ENCODE measurements around the gene ELP1.
"Not testable (repeated sequence)": the region's sequence is repeated elsewhere in the genome, so short reads cannot be mapped to it uniquely, and the experiment has no call there.

DNA sequence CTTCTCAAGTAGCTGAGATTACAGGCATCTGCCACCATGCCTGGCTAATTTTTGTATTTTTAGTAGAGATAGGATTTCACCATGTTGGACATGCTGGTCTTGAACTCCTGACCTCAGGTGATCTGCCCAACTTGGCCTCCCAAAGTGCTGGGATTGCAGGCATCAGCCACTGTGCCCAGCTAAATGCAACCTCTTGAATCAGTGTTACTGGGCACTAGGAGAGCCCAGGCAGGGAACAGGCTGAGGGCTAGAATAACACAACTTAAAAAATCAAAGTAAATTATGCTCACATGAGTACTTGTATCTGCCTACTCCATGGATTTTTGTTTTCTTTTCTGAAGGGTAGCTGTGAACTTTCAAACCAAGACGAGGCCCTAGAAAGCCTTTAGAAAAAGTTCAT lies 13.5 kb downstream of the ELP1 start:
- TF ChIP-seq, protein P1, sequence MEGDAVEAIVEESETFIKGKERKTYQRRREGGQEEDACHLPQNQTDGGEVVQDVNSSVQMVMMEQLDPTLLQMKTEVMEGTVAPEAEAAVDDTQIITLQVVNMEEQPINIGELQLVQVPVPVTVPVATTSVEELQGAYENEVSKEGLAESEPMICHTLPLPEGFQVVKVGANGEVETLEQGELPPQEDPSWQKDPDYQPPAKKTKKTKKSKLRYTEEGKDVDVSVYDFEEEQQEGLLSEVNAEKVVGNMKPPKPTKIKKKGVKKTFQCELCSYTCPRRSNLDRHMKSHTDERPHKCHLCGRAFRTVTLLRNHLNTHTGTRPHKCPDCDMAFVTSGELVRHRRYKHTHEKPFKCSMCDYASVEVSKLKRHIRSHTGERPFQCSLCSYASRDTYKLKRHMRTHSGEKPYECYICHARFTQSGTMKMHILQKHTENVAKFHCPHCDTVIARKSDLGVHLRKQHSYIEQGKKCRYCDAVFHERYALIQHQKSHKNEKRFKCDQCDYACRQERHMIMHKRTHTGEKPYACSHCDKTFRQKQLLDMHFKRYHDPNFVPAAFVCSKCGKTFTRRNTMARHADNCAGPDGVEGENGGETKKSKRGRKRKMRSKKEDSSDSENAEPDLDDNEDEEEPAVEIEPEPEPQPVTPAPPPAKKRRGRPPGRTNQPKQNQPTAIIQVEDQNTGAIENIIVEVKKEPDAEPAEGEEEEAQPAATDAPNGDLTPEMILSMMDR (conservative IDR thresholded peaks at IDR 0.05; ENCODE audit: low read depth in 2 of 2): not testable (repeated sequence)
- not testable (repeated sequence) for TF ChIP-seq EZH2 (IDR thresholded peaks at IDR 0.05; ENCODE audit: low read depth, unreplicated experiment); POLR2AphosphoS5 (IDR thresholded peaks at IDR 0.05; ENCODE audit: low read depth); ZNF331 (CRISPR knock-in tag; IDR thresholded peaks at IDR 0.05; ENCODE audit: low read depth); EZH2phosphoT487 (IDR thresholded peaks at IDR 0.05; ENCODE audit: unreplicated experiment); JUNB (IDR thresholded peaks at IDR 0.05; ENCODE audit: unreplicated experiment); STAT1 (IDR thresholded peaks at IDR 0.05; ENCODE audit: unreplicated experiment); CREB1 (CRISPR knock-in tag; IDR thresholded peaks at IDR 0.05; ENCODE audit: low read depth); ZNF114 (CRISPR knock-in tag; IDR thresholded peaks at IDR 0.05); NANOG (IDR thresholded peaks at IDR 0.05; ENCODE audit: borderline replicate concordance)
- TF ChIP-seq, protein P2, sequence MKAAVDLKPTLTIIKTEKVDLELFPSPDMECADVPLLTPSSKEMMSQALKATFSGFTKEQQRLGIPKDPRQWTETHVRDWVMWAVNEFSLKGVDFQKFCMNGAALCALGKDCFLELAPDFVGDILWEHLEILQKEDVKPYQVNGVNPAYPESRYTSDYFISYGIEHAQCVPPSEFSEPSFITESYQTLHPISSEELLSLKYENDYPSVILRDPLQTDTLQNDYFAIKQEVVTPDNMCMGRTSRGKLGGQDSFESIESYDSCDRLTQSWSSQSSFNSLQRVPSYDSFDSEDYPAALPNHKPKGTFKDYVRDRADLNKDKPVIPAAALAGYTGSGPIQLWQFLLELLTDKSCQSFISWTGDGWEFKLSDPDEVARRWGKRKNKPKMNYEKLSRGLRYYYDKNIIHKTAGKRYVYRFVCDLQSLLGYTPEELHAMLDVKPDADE (IDR thresholded peaks at IDR 0.05): not testable (repeated sequence)
- TF ChIP-seq, protein P3, sequence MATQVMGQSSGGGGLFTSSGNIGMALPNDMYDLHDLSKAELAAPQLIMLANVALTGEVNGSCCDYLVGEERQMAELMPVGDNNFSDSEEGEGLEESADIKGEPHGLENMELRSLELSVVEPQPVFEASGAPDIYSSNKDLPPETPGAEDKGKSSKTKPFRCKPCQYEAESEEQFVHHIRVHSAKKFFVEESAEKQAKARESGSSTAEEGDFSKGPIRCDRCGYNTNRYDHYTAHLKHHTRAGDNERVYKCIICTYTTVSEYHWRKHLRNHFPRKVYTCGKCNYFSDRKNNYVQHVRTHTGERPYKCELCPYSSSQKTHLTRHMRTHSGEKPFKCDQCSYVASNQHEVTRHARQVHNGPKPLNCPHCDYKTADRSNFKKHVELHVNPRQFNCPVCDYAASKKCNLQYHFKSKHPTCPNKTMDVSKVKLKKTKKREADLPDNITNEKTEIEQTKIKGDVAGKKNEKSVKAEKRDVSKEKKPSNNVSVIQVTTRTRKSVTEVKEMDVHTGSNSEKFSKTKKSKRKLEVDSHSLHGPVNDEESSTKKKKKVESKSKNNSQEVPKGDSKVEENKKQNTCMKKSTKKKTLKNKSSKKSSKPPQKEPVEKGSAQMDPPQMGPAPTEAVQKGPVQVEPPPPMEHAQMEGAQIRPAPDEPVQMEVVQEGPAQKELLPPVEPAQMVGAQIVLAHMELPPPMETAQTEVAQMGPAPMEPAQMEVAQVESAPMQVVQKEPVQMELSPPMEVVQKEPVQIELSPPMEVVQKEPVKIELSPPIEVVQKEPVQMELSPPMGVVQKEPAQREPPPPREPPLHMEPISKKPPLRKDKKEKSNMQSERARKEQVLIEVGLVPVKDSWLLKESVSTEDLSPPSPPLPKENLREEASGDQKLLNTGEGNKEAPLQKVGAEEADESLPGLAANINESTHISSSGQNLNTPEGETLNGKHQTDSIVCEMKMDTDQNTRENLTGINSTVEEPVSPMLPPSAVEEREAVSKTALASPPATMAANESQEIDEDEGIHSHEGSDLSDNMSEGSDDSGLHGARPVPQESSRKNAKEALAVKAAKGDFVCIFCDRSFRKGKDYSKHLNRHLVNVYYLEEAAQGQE (IDR thresholded peaks at IDR 0.05; ENCODE audit: unreplicated experiment): not testable (repeated sequence)

Measured in GM23338 (cell line).